MV-4-11 (cell line): ENCODE measurements around the gene HMGB4.

ENCODE experiments used
- DNase-seq: peaks from one replicate; lab custom pipeline; 2025; lab: John Stamatoyannopoulos, UW

HMGB4 gene

DNA sequence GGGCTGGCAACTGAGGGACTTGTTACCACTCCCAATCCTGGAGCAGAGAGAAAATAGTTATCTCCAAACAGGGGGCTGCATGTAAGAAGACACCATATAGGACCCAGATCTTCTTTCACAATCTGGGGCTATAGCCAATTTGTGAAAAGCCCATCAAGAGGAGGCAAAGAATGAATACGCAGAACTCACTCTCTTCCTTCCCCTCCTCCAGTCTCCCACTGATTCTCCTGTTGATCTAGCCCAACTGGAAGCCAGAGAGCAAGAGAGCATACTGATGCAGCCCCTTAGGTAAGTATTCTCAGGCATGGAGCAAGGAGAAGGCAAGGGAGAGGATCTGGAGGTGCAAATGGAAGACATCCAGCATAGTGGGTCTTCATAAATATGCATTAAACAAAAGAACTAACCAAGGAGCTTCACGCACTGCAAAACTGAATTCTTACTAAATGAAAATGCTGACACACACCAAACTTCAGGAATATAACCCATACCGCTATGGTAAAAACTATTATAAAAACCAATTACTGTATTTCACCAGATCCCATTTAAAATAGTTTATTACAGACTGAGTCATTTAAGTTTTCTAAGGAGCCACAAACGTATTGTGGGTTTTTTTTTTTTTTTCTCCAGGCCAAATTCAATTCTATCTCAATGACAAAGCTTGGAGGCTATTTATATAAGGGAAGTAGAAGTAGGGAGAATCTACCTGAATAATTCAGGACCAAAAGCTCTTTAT, 15.5 kb upstream of the HMGB4 start:
- DNase-seq = no peak

DNA sequence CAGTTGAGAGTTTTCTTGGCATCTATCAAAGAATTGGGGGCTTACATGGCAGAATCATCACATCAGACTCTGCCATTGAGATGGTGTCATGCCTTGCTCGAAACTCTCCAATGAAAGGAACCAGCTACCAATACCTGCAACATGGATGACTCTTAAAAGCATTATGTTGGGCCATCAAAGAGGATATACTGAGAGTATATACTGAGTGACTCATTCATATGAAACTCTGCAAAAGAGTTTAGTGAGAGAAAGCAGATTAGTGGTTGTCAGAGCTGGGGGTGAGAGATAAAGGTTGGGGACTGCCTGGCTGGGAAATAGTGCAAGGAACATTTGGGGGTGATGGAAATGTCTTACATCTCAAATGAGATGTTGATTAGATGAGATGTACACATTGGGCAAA, 14.7 kb upstream of the HMGB4 start:
- no peak for DNase-seq

GRCh38 chr1:33850481-33850880, 13.4 kb upstream of the HMGB4 start:
- no peak for DNase-seq

DNA sequence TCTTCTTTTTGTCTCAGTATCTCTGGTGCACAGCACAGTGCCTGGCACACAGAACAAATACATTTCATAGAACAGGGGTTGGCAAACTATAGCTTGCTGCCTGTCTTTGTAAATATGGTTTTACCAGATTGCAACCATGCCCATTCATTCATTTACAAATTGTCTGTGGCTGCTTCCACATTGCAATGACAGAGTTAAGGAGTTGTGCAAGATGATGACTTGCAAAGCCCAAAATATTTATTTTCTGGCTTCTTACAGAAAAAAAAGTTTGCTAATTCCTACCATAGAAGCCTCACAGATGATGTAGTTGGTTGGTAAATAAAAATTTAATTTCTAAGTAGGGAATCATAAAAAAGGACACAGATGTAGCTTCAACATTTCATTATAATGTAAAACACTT, 11.2 kb upstream of the HMGB4 start:
- no peak for DNase-seq

DNA sequence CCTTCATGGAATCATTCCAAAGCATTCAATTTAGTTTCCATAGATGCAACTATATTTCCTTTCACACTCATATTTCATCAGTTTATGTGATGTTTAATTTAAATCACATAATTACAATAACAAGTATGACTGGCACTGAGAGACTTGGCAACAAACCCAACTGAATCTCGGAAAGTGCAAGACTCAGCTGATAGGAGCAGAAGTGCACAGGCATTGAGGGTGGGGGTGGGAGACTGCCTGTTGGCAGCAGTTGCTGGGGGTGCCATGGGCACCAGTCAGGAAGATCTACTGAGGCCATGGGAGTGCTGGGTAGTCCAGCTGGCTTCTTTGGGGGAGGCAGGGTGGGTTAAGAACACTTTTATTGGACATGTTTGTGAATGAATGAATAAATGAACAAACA, 10.4 kb upstream of the HMGB4 start:
- DNase-seq = no peak

DNA sequence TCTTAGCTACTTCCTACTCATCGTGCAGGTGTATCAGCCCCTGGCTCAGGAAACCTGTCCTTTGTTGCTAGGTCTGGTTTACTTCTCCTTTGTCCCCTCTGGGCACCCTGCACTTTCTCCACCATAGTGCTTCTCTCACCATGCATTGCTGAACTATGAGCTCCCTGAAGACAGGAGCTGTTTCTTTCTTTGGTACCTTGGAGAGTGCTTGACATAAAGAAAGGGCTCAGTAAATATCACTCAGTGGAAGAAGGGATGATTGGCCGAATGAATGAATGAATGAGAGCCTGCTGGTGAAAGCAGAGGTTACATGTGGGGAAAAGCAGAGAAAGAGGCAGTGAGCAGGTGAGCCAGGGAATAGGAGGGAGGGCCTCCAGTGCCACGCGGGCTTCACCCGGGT, 9.8 kb upstream of the HMGB4 start:
- DNase-seq = no peak

GRCh38 chr1:33860671-33861070, 3.2 kb upstream of the HMGB4 start:
- DNase-seq = no peak

DNA sequence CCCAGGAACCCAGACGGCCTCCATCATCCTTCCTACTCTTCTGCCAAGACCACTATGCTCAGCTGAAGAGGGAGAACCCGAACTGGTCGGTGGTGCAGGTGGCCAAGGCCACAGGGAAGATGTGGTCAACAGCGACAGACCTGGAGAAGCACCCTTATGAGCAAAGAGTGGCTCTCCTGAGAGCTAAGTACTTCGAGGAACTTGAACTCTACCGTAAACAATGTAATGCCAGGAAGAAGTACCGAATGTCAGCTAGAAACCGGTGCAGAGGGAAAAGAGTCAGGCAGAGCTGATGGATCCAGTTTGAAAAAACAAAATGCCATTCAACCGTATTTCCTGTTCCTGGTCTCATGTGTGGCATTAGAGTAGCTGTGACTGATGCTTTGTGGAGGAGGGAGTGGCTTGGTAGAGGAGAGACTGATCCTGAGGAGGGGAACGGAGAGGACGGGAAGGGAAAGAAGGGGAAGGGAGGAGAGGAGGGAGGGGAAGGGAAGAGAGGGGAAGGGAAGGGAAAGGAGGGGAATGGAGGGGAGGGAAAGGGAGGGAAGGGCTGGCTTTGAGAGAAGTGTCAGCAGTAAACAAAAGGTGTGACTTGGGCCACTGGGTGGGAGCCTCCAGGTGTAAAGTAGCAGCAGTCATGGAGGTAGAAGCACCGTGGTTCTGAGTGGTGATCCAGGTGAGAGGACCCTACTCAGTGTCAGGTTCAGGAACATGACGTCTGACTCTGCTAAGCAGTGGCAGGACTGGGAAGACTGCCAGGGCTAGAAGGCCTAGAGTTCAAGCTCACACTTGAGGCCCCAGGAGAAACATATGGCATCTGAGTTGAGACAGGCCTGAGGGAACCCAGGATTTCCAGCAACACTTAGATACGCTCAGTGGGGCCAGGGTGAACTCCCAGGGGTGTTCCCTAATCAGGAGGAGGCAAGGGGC, 846 bp downstream of the HMGB4 start:
- DNase-seq = no peak

DNA sequence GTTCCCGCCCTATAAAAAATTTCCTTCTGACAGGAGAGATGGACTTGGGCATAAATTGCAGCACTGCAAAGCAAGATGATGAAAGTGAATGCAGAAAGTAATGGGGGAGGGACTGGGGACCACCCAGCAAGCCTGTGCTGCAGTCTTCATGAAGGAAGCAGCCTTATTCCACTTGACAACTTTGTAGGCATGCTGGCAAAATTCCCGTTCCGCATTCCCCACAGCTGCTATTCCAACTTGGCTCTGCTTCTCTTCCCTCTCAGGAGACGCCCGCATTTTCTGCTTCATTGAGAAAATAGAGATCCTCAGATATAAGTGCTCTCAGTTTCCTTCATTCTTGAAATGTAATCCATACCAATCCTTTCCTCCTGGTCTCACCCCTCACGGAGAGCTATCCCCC, 2.4 kb downstream of the HMGB4 start:
- DNase-seq = no peak

GRCh38 chr1:33867684-33868083, 3.8 kb downstream of the HMGB4 start:
- no peak for DNase-seq

DNA sequence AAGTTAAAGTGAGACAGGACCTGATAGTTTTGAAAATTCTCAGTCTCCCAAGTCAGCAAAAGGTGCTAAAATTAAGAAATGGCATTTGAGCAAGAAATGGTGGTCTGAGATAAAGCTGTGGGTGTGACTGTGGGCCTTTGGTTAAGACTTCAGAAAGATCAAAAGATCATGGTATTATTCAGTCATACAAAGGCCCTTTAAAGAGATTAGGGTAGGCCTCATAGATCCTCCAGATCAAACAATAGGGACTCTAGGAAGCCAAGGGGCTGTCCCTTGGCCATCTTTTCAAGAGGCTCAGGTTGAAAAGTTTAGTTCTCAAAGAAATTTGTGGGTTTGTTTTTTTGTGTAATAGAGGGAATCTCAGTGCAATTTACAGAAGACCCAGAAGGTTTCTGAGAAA, 8.4 kb downstream of the HMGB4 start:
- no peak for DNase-seq

DNA sequence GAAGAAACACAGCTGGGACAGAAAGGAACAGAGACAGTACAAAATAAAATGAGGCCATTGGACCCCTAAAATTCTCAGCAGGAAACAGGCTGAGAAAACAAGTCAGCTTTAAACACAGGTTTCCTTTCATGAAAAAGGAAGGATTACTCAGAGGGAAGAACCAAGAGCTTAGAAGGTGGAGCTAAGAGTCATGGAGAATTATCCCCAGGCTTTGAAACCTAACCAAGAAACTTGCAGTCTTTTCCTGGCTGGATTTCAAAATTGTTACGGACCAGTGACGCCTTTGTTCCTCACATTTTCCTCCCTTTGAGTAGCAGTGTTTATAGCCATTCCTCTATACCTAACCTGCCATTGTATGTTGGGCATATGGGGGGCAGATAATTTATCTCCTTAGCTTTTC, 8.8 kb downstream of the HMGB4 start:
- DNase-seq = no peak

DNA sequence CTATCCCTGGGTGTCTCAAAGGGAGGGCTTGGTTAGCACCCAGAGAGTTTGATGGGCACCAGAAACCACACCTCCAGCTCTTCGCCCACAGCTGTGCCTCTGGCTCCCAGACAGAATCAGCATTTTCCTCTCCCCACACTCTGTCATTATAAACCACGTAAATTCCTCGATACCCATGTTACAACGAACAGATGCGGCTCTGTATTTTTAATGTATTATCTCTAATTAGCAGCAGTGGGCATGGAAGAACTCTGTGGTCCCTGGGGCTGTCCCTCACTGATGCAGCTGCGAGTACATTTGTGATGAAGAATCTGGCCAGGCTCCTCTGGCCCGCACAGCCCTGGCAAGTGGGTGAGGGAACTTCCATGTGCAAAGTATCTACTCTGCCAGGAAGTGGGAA, 10.8 kb downstream of the HMGB4 start:
- DNase-seq = no peak

DNA sequence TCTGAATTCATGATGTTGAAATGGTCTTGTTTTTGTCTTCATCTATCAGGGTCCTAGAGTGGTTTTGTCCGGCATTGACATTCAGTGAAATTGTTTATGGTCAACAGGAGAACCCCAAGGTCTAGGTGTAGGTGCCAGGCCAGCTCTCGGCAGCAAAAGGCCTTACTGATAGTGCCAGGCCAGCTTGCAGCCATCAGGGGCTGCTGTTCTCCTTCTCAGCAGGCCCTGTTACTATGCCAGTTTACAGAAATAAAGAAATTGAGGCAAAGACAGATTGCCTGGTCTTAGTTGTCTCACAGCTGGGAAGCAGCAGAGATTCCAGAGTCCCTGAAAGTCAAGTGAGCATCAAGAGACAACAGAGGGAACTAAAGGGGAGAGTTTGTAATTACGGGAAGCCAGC, 12.0 kb downstream of the HMGB4 start:
- no peak for DNase-seq

GRCh38 chr1:33876970-33877650, 13.2 kb downstream of the HMGB4 start:
- no peak for DNase-seq

DNA sequence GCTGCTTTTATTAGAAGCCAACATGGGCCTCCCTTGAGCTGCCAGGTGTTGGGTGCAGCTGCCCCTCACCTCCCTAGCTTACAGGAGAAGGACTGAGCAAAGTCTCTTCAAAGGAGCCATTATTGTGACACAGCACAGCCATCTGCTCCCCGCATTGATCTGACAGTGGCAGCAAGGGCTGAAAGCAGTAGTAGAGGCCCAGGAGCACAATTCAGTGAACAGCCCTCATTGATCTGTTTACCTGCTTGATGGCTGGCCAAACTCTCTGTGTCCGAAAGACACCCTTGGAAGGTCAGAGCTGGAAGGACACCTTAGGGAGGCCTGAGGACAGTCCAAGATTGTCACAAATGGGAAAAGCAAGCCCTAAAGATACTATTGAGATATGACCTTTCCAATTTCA, 14.5 kb downstream of the HMGB4 start:
- DNase-seq = no peak

GRCh38 chr1:33880305-33880704, 16.4 kb downstream of the HMGB4 start:
- DNase-seq = no peak

GRCh38 chr1:33886496-33886895, 22.6 kb downstream of the HMGB4 start:
- DNase-seq = no peak

DNA sequence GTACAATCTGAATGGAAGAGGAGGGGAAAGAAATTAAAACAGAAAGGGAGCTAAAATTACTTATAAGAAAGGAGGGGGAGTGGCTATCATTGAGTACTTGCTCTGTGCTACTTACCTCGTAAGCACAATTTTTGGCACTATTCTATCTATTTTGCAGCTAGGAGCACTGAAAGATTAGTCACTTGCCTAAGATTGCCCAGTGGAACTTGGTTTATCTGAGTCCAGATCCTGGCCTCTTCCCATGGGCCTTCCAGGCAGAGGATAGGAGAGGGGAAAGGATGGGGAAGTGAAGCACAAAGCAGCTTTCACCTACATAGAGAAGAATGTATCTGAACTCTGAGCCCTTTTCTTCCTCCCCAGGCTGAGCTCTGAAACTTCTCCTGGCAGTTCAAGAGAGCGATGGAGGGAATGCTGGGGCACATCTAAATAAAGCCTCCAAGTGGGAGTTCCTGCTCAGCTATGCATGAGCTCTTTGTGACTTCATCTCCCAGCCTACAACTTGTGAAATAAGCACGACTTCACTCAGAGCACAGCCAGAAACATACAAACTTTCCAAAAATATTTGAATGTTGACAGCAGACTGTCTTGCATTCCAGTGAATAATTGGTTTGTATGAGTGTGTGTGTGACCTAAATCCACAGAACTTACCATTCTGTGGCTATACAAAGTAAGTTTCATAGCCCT, 29.4 kb downstream of the HMGB4 start:
- DNase-seq = no peak

DNA sequence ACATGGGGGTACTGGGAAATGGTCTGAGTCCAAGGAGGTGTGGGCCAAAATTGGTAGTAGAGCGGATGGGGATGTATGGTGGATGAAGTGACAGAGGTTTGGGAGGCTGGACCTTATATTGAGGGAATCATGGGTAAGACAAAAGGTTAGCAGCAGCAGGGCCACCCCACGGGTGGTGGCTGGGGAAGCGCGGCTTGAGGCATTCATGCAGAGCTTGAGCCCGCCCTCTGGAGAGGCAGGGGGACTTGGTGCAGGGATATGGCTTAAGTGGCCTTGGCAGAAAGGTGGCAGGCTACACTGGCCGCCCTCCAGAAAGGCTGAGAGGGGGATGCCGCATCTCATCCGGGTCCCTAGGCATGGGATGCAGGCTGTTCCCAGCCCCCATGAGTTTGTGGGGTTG, 31.5 kb downstream of the HMGB4 start:
- DNase-seq = no peak

GRCh38 chr1:33895976-33896375, 32.1 kb downstream of the HMGB4 start:
- DNase-seq = no peak

DNA sequence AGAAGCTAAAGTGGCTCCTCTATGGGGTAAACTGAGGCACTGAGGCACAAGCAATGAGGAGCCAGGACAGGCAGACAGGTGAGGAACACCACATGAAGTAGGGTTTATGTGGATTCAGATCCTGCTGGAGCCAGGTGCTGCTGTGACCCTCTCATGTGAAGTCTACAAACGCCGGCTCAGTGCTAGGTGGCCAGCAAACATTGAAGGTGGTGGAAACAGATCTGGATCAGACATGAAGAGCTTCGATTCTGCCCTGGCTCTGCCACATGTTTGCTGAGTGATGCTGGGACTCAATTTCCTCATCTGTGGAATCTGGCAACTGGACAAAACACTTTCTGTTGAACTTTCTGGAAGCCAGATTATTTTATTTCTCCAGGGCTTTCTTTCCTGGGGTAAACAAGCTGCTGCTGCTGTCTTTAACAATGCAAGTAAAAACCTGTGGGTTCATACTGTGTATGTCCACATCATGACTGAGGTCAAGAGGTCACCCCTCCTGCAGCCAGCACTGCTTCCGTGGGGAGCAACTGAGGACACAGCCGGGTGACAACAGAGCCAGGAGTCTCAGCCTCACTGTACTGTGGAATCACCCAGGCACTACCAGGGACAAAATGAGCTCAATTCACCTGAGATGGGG, 33.3 kb downstream of the HMGB4 start:
- DNase-seq = no peak
